Lower lobe of right lung (tissue), 2 donors: ENCODE results near the gene ZNF469. TPM values are rescaled to one million over a fixed set of nuclear protein-coding genes. Genes with fewer than 3 reads are reported as not detected.

ENCODE experiments used
- ATAC-seq, 2 donors: fragments of 200-7000 bp; cut with Tn5 transposase; one replicate each; pipeline ENCODE4 v1.9.1; 2020 to 2022; ENCODE audit warnings: mild to moderate bottlenecking in 2 of 2, moderate library complexity in 2 of 2
- DNase-seq: peaks from one replicate; pipeline ENCODE4 v3.0.0-alpha.2; 2020
- H3K27ac ChIP-seq: fragments of 200-600 bp; one replicate; pipeline ENCODE4 v1.8.0; 2022
- H3K27me3 ChIP-seq: fragments of 200-600 bp; one replicate; pipeline ENCODE4 v1.8.0; 2022; ENCODE audit warnings: low read depth
- H3K36me3 ChIP-seq: fragments of 200-600 bp; one replicate; pipeline ENCODE4 v1.8.0; 2022; ENCODE audit warnings: mild to moderate bottlenecking
- H3K4me1 ChIP-seq: fragments of 200-600 bp; one replicate; pipeline ENCODE4 v1.8.0; 2022
- H3K4me3 ChIP-seq: fragments of 200-600 bp; one replicate; pipeline ENCODE4 v1.8.0; 2022; ENCODE audit warnings: mild to moderate bottlenecking
- H3K9me3 ChIP-seq: fragments of 200-600 bp; one replicate; pipeline ENCODE4 v1.8.0; 2022
- intact Hi-C: fragments of 100-400 bp; cut with DNase I; formaldehyde crosslinking; loops from one replicate; pipeline ENCODE4 v1.11.0; 2022
- total RNA-seq: library from RNA; stranded (reverse); fragmentation: NEBNext Ultra II Directional; extraction: Animal tissue kit (Norgen Biotek cat#: 25700); gene quantifications from one replicate; pipeline ENCODE4 v1.2.1, GENCODE V29; 2021
- TF ChIP-seq, protein P1 (sequence below): fragments of 200-600 bp; IDR thresholded peaks from one replicate; pipeline ENCODE4 v1.8.0; 2022; ENCODE audit warnings: antibody characterized with exemption, mild to moderate bottlenecking
- donor health status: DM: no; HTN: yes; CAD: no; lungs with severe emphysema.

Gene ZNF469
- total RNA-seq, 1 donor from 2014 or later, result 2.0 TPM

DNA sequence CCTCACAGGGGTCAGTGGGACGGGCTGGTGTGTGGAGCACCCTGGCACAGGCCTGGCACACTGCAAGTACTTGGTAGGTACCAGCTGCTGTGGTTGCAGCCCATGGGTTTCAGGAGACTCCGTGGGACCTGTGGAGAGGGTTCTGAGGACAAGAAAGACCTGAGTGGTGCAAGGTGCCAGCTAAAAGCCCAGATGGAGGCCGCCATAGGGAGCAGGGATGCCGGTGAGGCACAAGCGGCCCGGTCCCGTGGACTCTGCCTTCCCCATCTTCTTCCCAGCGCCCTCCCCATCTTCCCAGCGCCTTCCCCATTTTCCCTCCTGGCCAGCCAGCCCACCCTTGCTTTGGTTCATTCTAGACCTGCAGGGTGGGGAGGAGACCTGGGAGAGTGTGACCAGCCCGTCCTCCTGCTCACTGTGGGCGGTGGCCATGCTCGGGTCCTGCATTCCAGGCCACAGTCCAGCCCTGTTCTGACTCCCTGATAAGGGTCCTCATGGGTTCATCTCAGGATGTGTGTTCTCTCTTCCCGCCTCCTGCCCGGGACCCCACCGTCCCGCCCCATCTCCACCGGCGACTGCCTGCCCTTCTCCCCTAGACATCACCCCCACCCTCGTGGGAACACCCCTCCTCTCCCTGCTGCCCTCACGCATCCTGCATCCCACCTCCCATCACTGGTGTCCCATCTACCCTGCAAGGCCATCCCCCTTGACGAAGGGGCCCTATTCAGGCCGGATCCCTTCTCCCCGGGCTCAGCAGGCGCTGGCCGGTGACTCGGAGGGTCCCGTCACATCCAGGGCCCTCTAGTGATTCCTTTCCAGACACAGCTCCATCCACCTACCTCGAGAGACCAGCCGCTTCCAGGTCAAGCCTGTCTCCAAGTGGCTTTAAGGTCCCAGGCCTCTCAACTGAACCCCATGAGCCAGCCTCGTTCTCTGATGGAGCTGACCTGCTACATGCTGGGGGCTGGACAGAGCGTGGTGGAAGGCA is 3.4 kb downstream of the ZNF469 start:
- TF ChIP-seq, protein P1, sequence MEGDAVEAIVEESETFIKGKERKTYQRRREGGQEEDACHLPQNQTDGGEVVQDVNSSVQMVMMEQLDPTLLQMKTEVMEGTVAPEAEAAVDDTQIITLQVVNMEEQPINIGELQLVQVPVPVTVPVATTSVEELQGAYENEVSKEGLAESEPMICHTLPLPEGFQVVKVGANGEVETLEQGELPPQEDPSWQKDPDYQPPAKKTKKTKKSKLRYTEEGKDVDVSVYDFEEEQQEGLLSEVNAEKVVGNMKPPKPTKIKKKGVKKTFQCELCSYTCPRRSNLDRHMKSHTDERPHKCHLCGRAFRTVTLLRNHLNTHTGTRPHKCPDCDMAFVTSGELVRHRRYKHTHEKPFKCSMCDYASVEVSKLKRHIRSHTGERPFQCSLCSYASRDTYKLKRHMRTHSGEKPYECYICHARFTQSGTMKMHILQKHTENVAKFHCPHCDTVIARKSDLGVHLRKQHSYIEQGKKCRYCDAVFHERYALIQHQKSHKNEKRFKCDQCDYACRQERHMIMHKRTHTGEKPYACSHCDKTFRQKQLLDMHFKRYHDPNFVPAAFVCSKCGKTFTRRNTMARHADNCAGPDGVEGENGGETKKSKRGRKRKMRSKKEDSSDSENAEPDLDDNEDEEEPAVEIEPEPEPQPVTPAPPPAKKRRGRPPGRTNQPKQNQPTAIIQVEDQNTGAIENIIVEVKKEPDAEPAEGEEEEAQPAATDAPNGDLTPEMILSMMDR, result no peak
- ATAC-seq (no peak), DNase-seq (peak; percentile 36)
- Histone ChIP-seq H3K27me3 (peaks cover 37% of the 10 kb centered on the region), H3K4me1 (peaks cover 20% of the 10 kb centered on the region), H3K27ac (no peak overlapping the region), H3K9me3 (no peaks in the 10 kb centered on the region), H3K4me3 (no peak overlapping the region), H3K36me3 (no peaks in the 10 kb centered on the region)
- intact Hi-C loops, result no loop called here

DNA sequence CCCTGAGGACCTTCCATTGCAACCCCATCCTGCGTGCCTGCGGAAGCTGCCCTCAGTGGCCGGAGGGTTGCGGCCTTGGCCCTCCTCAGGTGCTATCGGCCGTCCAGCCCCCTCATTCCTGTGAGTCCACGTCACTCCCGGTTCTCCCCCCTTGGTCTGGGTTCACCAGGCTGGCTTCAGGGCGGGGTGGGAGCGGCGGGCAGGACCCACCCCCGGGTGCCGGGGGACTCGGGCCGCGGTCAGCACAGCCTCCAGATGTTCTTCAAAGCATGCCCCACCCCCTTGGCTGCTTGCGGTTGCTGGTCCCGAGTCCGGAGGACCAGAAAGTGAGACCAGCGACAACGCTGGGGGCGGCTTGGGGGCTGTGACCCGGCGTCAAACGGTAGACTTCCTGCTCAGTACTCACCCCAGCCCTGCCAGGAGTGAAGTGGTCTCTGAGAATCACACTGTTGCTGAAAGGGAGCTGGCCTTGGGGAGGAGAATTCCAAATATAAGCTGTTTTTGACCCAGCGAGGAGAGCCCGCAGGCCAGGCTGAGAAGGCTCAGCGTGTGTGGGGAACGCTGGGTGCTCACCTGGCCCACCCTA is 4.5 kb downstream of the ZNF469 start:
- intact Hi-C loops, result no loop called here
- ATAC-seq, result no peak
- no peak overlapping the region for H3K4me3 ChIP-seq

DNA sequence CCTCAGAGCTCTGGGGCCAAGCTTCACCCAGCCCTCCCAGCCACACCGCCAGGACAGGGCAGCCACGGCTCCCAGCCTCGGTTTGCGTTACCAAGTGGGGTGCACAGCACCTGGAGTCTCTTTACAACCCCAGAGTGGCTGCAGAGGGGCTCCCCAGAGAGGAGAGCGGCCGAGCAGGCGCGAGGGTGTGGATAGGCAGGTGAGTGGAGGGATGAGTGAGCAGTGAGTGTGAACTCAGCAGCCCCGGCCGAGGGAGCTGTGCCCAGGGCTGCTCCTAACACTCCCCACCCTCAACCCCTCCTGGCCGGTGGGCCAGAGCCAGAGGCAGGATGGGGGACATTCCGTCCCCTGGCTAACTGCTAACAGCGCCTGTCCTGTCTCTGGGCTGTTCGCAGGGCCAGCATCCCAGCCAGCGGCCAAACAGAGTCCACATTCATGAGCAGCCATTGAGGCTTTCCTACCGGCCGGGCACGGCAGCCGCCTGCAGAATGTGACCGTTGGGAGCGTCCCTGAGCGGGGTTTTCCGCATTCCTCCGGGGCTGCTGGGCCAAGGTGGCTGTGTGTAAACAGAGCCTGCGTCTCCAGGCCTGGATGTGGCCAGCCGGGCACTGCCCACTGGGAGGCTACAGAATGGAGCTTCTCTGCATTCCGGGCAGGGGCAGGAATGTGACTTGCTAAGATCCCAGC is 5.3 kb downstream of the ZNF469 start:
- Histone ChIP-seq H3K9me3 (no peaks in the 10 kb centered on the region), H3K36me3 (no peaks in the 10 kb centered on the region), H3K4me1 (peaks cover 12% of the 10 kb centered on the region), H3K27me3 (peaks cover 27% of the 10 kb centered on the region), H3K4me3 (no peak overlapping the region), H3K27ac (peak overlapping the region; percentile 84)
- ATAC-seq, result peak; percentile 91 to 93
- peak; percentile 89 for DNase-seq
- TF ChIP-seq, protein P1, result no peak
- intact Hi-C loops, result no loop called here

More for the DNA sequence above, 4.5 kb downstream of the ZNF469 start:
- Histone ChIP-seq H3K9me3 (no peaks in the 10 kb centered on the region), H3K27me3 (peaks cover 33% of the 10 kb centered on the region), H3K4me1 (peaks cover 17% of the 10 kb centered on the region), H3K36me3 (no peaks in the 10 kb centered on the region), H3K27ac (peak overlapping the region; percentile 84)
- DNase-seq, result peak; percentile 42
- TF ChIP-seq, protein P1, result no peak

DNA sequence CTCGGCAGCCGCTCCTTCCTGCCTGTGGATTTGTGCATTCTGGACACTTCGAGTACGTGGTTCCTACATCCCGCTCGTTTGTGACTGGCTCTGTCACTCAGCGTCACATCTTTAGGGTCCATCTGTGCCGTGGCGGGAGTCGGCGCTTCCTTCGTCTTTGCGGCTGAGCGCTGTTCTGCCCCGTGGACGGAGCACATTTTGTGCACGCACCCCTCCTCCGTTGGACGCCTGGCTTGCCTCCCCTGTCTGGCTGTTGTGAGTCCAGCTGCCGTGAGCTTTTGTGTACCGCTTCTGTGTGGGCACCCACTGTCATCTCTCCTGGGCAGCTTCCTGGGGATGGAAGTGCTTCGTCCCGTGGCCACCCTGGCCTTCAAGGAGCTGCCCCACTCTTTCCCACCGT is 6.4 kb downstream of the ZNF469 start:
- Histone ChIP-seq H3K9me3 (no peaks in the 10 kb centered on the region), H3K27ac (peak overlapping the region; percentile 84), H3K4me1 (peaks cover 7% of the 10 kb centered on the region), H3K4me3 (no peak overlapping the region), H3K36me3 (no peaks in the 10 kb centered on the region), H3K27me3 (peaks cover 22% of the 10 kb centered on the region)
- DNase-seq (no peak), ATAC-seq (no peak)
- TF ChIP-seq, protein P1, result no peak
- intact Hi-C loops, result no loop called here

DNA sequence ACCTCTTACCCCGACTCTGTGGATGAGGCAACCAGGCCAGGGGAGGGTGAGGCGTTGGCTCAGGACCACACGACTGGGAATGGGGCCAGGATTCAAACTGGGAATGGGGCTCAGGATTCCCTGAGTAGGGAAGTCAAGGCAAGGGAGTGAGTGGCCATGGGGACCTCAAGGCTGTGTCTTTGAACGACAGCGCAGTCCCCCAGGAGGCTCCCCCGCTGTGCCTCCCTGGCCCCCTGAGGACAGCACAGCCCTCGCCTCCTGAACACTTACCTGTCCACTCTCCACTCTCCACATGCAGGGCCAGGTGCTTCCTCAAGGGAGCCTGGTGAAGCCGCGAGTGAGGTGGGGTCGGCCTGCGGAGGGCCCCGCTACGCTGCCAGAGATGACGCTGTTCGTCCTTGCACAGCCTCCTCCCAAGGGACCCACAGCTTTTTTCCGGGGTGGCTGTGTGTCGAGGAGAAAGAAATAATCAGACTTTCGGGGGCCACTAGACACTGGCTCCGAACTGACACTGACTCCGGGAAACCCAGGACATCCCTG is 6.9 kb downstream of the ZNF469 start:
- H3K4me1 ChIP-seq, result peaks cover 4% of the 10 kb centered on the region
- H3K36me3 ChIP-seq, result no peaks in the 10 kb centered on the region
- intact Hi-C loops, result no loop called here
- H3K27ac ChIP-seq, result no peak overlapping the region
- no peaks in the 10 kb centered on the region for H3K9me3 ChIP-seq
- TF ChIP-seq, protein P1, result no peak
- ATAC-seq (no peak), DNase-seq (no peak)
- no peak overlapping the region for H3K4me3 ChIP-seq
- H3K27me3 ChIP-seq, result peaks cover 17% of the 10 kb centered on the region
